AG04450 (cell line): Measurements from ENCODE around the gene SIN3B. TPM values are rescaled to one million over a fixed set of nuclear protein-coding genes. Genes with fewer than 3 reads are reported as not detected.
"Not testable (repeated sequence)": the region's sequence is repeated elsewhere in the genome, so short reads cannot be mapped to it uniquely, and the experiment has no call there.

Experiments used
- CTCF ChIA-PET: fragments of 300-600, 350-600 bp; formaldehyde crosslinking; extraction: SDS; loops from one replicate; lab custom pipeline; 2022; ENCODE audit warnings: antibody characterized with exemption, inconsistent platforms; lab: Charles Lee
- POLR2A ChIA-PET: fragments of 350-600 bp; formaldehyde crosslinking; extraction: SDS; loops from one replicate; lab custom pipeline; 2021; ENCODE audit warnings: antibody characterized with exemption, inconsistent platforms; lab: Yijun Ruan, JAX
- DNase-seq: peaks from one replicate; pipeline ENCODE4 v3.0.0-alpha.2; 2011; ENCODE audit warnings: low read depth, low spot score
- H3K27ac ChIP-seq: one replicate; pipeline ENCODE4 v1.5.1; 2012; ENCODE audit warnings: low read depth, low read length, control low read depth
- H3K27me3 ChIP-seq: one replicate; pipeline ENCODE4 v1.6.0; 2012; ENCODE audit warnings: low read length; ENCODE audit not compliant: control insufficient read depth, insufficient read depth
- H3K4me3 ChIP-seq: 2 replicates; pipeline ENCODE4 v1.5.1; 2011; ENCODE audit warnings: mild to moderate bottlenecking, low read depth, low read length, control low read depth
- H3K9me3 ChIP-seq: 2 replicates; pipeline ENCODE4 v1.5.1; 2012; ENCODE audit warnings: low read length; ENCODE audit not compliant: control insufficient read depth, insufficient read depth
- polyA plus RNA-seq: library from polyadenylated mRNA; depleted of rRNA; stranded (reverse); fragments of >200 nt; gene quantifications from 2 replicates; pipeline ENCODE4 v1.2.3, GENCODE V29; 2011
- TF ChIP-seq, protein P1 (sequence below): IDR thresholded peaks from 2 replicates; pipeline ENCODE4 v1.5.1; 2011; ENCODE audit warnings: low read depth, low read length, control low read depth, inconsistent platforms

SIN3B gene
- polyA plus RNA-seq, 1 experiment: 18.8 TPM

DNA sequence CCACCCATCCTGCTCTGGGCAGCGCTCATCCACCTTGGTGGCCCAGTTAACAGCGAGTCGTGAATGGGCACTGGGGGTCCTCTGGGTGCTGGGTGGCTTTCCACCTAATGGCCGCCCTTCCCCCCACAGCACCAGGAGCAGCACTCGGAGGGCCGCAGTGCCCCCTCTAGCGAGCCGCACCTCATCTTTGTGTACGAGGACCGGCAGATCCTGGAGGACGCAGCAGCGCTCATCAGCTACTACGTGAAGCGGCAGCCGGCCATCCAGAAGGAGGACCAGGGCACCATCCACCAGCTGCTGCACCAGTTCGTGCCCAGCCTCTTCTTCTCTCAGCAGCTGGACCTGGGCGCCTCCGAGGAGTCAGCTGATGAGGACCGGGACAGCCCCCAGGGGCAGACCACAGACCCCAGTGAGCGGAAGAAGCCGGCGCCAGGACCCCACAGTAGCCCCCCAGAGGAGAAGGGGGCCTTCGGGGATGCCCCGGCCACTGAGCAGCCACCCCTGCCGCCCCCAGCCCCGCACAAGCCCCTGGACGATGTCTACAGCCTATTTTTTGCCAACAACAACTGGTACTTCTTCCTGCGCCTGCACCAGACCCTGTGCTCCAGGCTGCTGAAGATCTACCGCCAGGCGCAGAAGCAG, 40.3 kb downstream of the SIN3B start:
- no peak for DNase-seq
- POLR2A ChIA-PET: no interaction called here
- Histone ChIP-seq H3K9me3 (peaks cover 4% of the 10 kb centered on the region; the same call in 1 of the 2 replicates), H3K27ac (no peak overlapping the region), H3K27me3 (no peaks in the 10 kb centered on the region), H3K4me3 (no peak overlapping the region)
- TF ChIP-seq, protein P1, sequence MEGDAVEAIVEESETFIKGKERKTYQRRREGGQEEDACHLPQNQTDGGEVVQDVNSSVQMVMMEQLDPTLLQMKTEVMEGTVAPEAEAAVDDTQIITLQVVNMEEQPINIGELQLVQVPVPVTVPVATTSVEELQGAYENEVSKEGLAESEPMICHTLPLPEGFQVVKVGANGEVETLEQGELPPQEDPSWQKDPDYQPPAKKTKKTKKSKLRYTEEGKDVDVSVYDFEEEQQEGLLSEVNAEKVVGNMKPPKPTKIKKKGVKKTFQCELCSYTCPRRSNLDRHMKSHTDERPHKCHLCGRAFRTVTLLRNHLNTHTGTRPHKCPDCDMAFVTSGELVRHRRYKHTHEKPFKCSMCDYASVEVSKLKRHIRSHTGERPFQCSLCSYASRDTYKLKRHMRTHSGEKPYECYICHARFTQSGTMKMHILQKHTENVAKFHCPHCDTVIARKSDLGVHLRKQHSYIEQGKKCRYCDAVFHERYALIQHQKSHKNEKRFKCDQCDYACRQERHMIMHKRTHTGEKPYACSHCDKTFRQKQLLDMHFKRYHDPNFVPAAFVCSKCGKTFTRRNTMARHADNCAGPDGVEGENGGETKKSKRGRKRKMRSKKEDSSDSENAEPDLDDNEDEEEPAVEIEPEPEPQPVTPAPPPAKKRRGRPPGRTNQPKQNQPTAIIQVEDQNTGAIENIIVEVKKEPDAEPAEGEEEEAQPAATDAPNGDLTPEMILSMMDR: no peak
- CTCF ChIA-PET: no interaction called here

DNA sequence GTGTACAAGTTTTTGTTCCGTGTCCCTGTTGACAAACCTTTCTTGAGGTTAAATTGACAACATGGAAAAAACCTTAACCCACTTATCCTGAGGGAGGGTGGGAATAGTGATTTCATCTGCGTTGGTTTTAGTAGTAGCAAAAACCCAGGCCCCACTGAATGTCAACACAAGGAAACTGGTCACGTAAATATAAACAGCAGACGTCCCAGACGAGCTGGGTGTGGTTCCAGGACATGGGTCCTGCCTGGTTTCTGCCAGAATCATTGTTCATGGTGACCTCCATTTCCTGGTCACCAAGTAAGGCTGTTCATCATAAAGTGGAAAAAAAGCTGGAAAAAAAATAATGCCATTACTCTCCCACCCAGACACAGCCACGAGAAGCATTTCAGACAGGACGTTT, 42.7 kb downstream of the SIN3B start:
- Histone ChIP-seq H3K27me3 (no peaks in the 10 kb centered on the region), H3K27ac (no peak overlapping the region), H3K4me3 (no peak overlapping the region), H3K9me3 (peaks cover 7% of the 10 kb centered on the region; the same call in 1 of the 2 replicates)
- no peak for DNase-seq
- CTCF ChIA-PET: interaction anchor here (1.1 kb wide), 1 partner anchor 180 kb away, joined by 4 read pairs; no protein-coding TSS in a partner anchor
- POLR2A ChIA-PET: no interaction called here
- TF ChIP-seq, protein P1: no peak

DNA sequence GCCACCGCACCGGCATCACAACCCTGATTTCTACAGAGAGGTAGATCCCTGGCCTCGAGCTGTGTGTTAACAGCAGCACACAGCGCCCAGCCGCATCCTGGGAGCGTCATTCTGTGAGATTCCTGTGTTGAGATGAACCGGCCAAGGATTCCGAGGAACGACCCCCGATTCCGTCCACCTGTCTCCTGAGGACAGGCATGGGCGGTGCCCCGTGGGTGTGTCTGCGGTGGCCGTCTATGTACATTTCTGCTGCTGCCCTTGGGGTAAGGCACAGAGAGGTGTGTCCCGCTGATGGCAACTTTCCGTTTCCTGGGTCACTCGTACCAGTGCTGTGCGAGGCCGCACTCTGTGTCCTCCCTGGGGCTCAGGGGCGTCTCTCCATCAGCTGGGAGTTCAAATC, 43.5 kb downstream of the SIN3B start:
- Histone ChIP-seq H3K9me3 (peaks cover 7% of the 10 kb centered on the region; the same call in 1 of the 2 replicates), H3K4me3 (no peak overlapping the region), H3K27me3 (no peaks in the 10 kb centered on the region), H3K27ac (no peak overlapping the region)
- DNase-seq: no peak
- POLR2A ChIA-PET: no interaction called here
- TF ChIP-seq, protein P1: no peak
- CTCF ChIA-PET: interaction anchor here (1.1 kb wide), 1 partner anchor 179 kb away, joined by 4 read pairs; no protein-coding TSS in a partner anchor

DNA sequence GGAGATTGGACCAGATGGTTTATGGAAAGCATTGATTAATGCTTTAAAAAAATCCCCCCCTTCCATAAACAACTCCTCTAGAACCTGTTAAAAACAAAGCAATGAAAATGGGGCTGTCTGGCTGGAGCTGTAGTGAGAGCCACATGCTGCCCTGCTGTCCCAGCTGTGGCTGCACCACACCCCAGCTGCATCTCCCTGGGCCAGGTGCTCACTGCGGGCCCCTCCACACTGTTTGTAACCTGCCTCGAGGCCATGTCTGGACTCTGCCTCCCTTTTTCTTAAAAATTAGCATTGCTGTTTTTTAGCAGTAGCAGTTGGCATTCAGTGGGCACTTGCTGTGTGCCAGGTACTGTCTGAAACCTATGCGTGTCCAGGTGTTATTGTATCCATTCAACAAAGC, 44.4 kb downstream of the SIN3B start:
- ChIA-PET CTCF (no interaction called here), POLR2A (interaction anchor here (0.7 kb wide), 1 partner anchor 306 kb away, joined by 4 read pairs; no protein-coding TSS in a partner anchor)
- DNase-seq: no peak
- Histone ChIP-seq H3K9me3 (peaks cover 7% of the 10 kb centered on the region; the same call in 1 of the 2 replicates), H3K27me3 (no peaks in the 10 kb centered on the region), H3K27ac (no peak overlapping the region), H3K4me3 (no peak overlapping the region)
- TF ChIP-seq, protein P1: no peak

DNA sequence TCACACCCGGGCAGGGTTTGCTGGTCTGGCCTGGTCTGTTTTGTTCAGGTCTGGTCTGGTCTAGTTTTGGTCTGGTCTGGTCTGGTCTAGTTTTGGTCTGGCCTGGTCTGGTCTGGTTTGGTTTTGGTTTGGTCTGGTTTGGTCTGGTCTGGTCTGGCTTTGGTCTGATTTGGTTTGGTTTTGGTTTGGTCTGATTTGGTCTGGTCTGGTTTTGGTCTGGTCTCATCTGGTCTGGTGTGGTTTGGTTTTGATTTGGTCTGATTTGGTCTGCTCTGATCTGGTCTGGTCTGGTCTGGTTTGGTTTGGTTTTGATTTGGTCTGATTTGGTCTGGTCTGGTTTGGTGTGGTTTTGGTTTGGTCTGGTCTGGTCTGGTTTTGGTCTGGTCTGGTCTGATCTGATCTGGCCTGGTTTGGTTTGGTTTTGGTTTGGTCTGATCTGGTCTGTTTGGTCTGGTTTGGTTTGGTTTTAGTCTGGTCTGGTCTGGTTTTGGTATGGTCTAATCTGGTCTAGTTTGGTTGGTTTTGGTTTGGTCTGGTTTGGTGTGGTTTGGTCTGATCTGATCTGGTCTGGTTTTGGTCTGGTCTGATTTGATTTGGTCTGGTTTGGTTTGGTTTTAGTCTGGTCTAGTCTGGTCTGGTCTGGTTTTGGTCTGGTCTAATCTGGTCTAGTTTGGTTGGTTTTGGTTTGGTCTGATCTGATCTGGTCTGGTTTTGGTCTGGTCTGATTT, 45.2 kb downstream of the SIN3B start:
- ChIA-PET CTCF (no interaction called here), POLR2A (no interaction called here)
- no peak for DNase-seq

DNA sequence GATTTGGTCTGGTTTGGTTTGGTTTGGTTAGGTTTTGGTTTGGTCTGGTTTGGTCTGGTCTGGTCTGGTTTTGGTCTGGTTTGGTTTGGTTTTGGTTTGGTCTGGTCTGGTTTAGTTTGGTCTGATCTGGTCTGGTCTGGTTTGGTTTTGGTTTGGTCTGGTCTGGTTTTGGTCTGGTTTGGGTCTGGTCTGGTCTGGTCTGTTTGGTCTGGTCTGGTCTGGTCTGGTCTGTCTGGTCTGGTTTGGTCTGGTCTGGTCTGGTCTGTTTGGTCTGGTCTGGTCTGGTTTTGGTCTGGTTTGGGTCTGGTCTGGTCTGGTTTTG, 45.7 kb downstream of the SIN3B start:
- DNase-seq, CTCF ChIA-PET, H3K27ac ChIP-seq, H3K27me3 ChIP-seq, H3K4me3 ChIP-seq, POLR2A ChIA-PET: not testable (repeated sequence)
- peaks cover 11% of the 10 kb centered on the region; the same call in 1 of the 2 replicates for H3K9me3 ChIP-seq

More for the DNA sequence above, 45.2 kb downstream of the SIN3B start:
- Histone ChIP-seq H3K27ac (no peak overlapping the region), H3K9me3 (peaks cover 7% of the 10 kb centered on the region; the same call in 1 of the 2 replicates), H3K27me3 (no peaks in the 10 kb centered on the region), H3K4me3 (no peak overlapping the region)
- TF ChIP-seq, protein P1: no peak
